GM18507 (cell line): ENCODE measurements around the gene PAPPA2.
A peak's percentile ranks its signal among the peaks of the same experiment; 100 is the strongest.

Experiments used
- DNase-seq: peaks from one replicate; pipeline ENCODE4 v3.0.0; 2011; ENCODE audit warnings: low read depth; ENCODE audit not compliant: insufficient read length; ENCODE audit errors: extremely low spot score
- FAIRE-seq: peaks from 2 replicates; lab custom pipeline; 2011; peaks lifted over from hg19 to GRCh38; lab: Jason Lieb, UNC

The PAPPA2 gene

GRCh38 chr1:176670853-176671252, 207.9 kb downstream of the PAPPA2 start:
- DNase-seq: no peak
- FAIRE-seq: no peak

GRCh38 chr1:176682830-176683535, 220.0 kb downstream of the PAPPA2 start:
- FAIRE-seq: no peak
- no peak for DNase-seq

- FAIRE-seq (peak; percentile 82), DNase-seq (peak; percentile 23)
Measured at GRCh38 chr1:176691251-176692228, 228.6 kb downstream of the PAPPA2 start.

- DNase-seq (no peak), FAIRE-seq (no peak)
Measured at GRCh38 chr1:176692431-176692830, 229.5 kb downstream of the PAPPA2 start.

- DNase-seq (no peak), FAIRE-seq (no peak)
Measured at GRCh38 chr1:176692988-176693696, 230.2 kb downstream of the PAPPA2 start.

- FAIRE-seq: no peak
- DNase-seq: no peak
Measured at GRCh38 chr1:176693697-176694329, 230.8 kb downstream of the PAPPA2 start.

GRCh38 chr1:176694713-176695112, 231.7 kb downstream of the PAPPA2 start:
- no peak for FAIRE-seq
- no peak for DNase-seq

GRCh38 chr1:176696109-176696508, 233.1 kb downstream of the PAPPA2 start:
- no peak for DNase-seq
- no peak for FAIRE-seq

- no peak for FAIRE-seq
- no peak for DNase-seq
Measured at GRCh38 chr1:176696689-176697088, 233.7 kb downstream of the PAPPA2 start.

GRCh38 chr1:176699821-176700220, 236.8 kb downstream of the PAPPA2 start:
- DNase-seq (no peak), FAIRE-seq (no peak)

GRCh38 chr1:176701151-176701866, 238.3 kb downstream of the PAPPA2 start:
- no peak for FAIRE-seq
- DNase-seq: no peak

GRCh38 chr1:176702901-176703300, 239.9 kb downstream of the PAPPA2 start:
- DNase-seq: no peak
- no peak for FAIRE-seq

- no peak for DNase-seq
- FAIRE-seq: no peak
Measured at GRCh38 chr1:176705585-176705984, 242.6 kb downstream of the PAPPA2 start.

- FAIRE-seq: no peak
- DNase-seq: no peak
Measured at GRCh38 chr1:176717066-176717750, 254.2 kb downstream of the PAPPA2 start.

- FAIRE-seq: no peak
Measured at GRCh38 chr1:176719447-176719846, 256.5 kb downstream of the PAPPA2 start.

GRCh38 chr1:176720838-176721237, 257.9 kb downstream of the PAPPA2 start:
- DNase-seq: no peak
- no peak for FAIRE-seq

More at GRCh38 chr1:176719447-176719846, 256.5 kb downstream of the PAPPA2 start:
- DNase-seq: no peak

- no peak for FAIRE-seq
- DNase-seq: no peak
Measured at GRCh38 chr1:176733661-176734060, 270.7 kb downstream of the PAPPA2 start.

GRCh38 chr1:176735201-176735600, 272.2 kb downstream of the PAPPA2 start:
- FAIRE-seq (no peak), DNase-seq (no peak)
